HG03432 (cell line): ENCODE results near the gene DENND10.
"Not testable (repeated sequence)": the region's sequence is repeated elsewhere in the genome, so short reads cannot be mapped to it uniquely, and the experiment has no call there.

ENCODE experiments used
- ATAC-seq: cut with Tn5 transposase; IDR thresholded peaks from one replicate; pipeline ENCODE4 v1.9.1; 2021; ENCODE audit warnings: mild to moderate bottlenecking, moderate library complexity; ENCODE audit not compliant: unreplicated experiment

The DENND10 gene

DNA sequence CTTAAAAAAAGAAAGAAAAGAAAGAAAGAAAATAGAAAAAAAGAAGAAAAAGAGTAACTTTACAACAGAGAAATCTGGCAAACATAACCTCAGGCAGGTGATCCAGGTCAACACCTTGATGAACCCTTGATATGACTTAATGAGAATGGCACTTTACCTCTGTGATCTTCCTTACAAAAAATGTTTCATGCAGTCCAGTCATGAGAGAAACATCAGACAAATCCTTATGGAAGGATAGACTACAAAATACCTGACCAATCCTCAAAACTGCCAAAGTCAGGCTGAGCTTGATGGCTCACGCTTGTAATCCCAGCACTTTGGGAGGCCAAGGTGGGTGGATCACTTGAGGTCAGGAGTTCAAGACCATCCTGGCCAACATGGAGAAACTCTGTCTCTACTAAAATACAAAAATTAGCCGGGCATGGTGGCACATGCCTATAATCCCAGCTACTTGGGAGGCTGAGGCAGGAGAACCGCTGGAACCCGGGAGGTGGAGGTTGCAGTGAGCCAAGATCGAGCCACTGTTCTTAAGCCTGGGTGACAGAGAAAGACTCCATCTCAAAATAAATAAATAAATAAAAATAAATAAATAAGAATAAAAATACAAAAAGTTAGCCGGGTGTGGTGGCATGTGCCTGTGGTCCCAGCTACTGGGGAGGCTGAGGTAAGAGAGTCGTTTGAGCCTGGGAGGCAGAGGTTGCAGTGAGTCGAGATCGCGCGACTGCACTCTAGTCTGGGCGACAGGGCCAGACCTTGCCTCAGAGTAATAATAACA, 7.1 kb upstream of the DENND10 start:
- not testable (repeated sequence) for ATAC-seq

- no peak for ATAC-seq
Observed at GRCh38 chr10:119098576-119098975, 5.3 kb upstream of the DENND10 start.

DNA sequence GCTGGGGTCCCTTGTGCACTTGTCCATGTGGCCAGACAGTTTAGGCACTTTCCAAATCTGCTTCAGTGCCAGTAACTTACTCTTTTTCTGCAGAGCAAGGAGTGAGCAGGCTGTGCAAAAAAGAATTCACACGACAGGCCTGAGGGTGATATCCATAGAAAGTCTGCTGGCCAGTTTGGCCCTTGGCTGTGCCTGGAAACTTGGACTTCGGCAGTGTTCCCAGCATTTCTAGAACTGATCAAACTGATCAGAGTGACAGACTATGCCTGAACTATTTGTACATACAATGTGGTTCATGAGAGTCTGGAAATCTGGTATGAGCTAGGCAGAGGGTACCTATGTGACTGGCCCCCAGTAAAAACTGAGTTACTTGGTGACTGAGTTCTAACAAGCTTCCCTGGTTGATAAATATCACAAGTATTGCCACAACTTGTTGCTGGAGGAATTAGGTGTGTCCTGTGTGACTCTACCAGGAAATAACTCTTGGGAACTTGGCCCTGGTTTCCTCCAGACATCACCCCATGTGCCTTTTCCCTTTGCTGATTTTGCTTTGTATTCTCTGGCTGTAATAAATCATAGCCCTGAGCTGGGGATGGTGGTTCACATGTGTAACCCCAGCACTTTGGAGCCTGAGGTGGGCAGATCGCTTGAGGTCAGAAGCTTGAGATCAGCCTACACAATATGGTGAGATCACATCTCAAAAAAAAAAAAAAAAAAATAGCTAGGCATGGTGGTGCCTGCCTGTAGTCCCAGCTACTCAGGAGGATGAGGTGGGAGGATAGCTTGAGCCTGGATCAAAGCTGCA, 3.3 kb upstream of the DENND10 start:
- no peak for ATAC-seq

DNA sequence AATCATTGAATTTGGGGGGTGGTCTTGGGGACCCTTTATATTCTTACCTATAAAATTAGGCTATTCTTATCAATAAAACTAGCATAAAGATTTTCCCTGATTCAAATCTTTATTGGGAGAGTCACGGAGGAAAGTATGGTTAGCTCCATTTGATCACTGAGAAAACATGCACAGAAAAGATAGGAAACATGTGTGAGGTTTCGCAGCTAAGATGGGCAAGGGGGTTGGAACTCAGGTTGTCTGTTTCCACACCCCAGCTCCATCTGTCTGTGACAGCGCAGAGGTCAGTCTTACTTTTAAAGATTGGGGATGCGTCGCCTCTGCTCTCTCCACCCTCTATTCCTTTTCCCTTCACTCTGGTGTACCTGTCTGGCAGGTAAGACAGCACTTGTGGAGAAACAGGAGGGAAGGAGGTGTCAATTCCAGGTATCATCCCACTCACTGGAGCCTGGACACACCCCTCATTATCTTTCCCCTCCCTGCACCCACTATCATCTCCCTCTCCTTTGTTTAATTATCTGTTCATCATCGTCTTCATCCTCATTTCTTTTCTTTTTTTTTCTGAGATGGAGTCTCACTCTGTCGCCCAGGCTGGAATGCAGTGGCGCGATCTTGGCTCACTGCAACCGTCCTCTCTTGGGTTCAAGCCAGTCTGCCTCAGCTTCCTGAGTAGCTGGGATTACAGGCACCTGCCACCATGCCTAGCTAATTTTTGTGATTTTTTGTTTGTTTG, 2.4 kb upstream of the DENND10 start:
- ATAC-seq, result no peak

DNA sequence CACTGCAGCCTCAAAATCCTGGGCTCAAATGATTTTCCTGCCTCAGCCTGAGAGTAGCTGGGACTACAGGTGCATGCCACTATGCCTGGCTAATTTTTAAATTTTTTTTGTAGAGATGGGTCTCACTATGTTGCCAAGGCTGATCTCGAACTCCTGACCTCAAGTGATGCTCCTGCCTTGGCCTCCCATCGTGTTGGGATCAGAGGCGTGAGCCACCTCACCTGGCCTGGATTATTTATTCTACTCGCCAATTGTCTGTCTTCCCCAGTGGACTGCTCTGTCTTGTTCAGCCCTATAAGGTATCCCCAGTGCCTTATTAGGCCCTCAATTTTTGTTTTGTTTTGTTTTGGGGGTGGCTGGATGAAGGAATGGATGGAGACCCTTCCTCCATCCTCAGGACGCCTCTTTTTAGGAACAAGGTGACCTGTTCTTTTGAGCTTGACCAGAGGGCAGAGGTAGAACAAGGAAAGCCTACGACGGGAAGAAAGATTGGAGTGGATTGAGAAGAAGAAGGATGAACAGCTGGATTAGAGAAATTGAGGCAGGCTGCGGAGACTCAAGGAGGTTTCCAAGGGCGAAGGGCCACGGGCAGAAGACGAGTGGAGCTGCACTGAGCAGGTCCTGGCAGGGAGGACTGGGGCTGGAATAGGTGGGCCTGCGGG, 541 bp upstream of the DENND10 start:
- no peak for ATAC-seq

- ATAC-seq, result no peak
Observed at GRCh38 chr10:119104654-119105015, 722 bp downstream of the DENND10 start.

DNA sequence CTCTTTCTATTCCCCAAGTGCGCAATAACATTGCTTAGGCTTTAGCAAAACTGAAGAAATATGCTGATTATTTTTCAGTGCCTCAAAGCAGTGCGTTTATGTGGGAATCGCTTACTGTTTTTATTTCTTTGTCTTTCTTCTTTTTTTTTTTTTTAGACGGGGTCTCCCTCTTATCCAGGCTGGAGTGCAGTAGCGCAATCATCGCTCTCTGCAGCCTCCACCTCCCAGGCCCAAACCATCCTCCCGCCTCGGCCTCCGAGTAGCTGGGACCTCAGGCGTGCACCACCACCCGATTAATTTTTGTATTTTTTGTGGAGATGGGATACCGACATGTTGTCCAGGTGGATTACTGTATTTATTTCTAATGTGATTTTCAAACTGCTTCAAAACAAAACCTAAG, 1.2 kb downstream of the DENND10 start:
- ATAC-seq, result no peak

DNA sequence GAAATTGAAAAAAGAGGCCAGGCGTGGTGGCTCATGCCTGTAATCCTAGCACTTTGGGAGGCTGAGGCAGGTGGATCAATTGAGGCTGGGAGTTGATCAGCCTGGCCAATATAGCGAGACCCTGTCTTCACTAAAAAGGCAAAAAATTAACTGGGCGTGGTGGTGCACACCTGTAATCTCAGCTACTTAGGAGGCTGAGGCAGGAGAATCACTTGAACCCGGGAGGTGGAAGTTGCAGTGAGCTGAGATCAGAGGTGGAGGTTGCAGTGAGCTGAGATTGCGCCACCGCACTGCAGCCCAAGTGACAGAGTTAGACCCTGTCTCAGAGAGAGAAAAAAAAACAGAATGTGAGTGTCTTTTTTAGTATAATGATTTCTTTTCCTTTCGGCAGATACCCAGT, 2.0 kb downstream of the DENND10 start:
- not testable (repeated sequence) for ATAC-seq

- ATAC-seq, result not testable (repeated sequence)
Observed at GRCh38 chr10:119107106-119107505, 3.2 kb downstream of the DENND10 start.

DNA sequence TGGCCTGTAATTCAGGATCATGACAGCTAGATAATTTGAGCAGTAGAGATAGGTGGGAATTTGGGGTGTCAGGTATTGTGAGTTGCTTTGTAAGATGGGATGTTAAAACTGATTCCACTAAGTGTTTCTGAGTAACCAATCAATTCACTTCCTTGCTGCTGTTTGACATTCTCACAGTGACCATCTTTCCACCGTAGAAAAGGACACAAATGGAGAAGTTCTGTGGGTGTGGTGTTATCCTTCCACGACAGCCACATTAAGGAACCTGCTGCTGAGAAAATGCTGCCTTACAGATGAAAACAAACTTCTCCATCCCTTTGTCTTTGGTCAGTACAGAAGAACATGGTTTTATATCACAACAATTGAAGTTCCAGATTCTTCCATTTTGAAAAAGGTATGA, 3.9 kb downstream of the DENND10 start:
- not testable (repeated sequence) for ATAC-seq

GRCh38 chr10:119112056-119112455, 8.1 kb downstream of the DENND10 start:
- ATAC-seq, result no peak

DNA sequence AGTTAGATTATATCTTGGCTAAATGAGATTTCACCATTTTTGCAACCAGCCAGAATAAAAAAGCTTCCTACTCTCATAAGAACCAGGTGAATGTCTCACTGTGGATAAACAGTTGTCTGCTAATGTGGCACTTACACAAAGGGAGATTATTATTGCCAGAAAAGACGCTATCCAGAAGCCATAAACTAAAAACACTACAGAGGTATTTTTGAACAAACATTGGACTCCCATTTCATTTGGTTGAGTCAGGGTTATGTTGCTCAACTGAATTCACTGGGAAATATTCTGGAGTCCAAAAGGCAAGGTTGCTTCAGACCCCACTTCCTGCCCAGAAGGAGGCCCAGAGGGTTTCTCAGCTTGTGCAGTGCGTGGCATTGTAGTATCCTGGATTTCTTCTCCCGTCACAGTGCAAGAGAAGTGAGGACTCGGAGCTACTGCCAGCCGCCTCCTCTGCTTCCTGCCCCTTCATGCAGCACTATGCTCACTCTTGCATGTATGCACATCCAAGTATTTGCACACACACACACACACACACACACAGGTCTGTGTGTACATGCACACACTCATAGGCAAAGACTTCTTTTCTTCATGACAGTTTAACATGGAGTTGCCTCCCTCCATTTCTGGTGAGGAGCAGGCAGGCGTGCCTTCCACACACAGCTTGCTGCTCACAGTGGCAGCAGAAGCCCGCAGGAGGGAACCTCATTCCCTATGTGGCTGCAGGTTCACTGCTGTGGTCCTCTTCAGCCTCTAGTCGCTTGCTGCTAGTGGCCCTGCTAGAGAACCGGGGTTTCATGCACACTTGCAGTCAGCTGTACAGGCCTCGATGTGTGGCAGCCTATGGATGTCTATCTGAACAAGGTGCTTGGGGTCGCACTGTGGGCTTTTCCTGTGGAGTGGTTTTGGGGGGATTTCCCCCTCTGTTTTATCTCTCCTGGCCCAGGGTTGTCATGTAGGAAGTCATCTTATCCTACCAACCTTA, 10.1 kb downstream of the DENND10 start:
- no peak for ATAC-seq

GRCh38 chr10:119115926-119116325, 12.0 kb downstream of the DENND10 start:
- ATAC-seq, result no peak

DNA sequence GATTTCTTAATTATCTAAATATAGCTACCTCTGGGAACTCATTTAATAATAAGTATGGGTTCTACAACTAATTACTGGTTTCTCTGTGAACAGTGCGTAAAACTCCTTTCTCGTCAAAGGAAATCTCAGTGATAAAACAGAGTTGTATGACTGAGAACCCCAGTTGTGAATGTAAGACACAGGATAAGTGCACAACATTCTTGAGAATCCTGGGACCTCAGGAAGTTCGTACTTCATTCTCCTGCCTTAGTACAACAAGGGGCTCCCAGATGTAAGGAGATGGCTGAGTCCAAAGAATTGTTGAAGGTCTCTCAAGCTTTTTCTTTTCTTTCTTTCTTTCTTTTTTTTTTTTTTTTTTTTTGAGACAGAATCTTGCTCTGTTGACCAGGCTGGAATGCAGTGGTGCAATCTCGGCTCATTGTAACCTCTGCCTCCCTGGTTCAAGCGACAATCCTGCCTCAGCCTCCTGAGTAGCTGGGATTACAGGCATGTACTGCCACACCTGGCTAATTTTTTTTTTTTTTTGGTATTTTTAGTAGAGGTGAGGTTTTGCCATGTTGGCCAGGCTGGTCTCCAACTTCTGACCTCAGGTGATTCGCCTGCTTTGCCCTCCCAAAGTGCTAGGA, 12.5 kb downstream of the DENND10 start:
- ATAC-seq, result no peak

GRCh38 chr10:119118231-119118630, 14.3 kb downstream of the DENND10 start:
- no peak for ATAC-seq

GRCh38 chr10:119119400-119119799, 15.5 kb downstream of the DENND10 start:
- ATAC-seq, result no peak

- peak; percentile 92 for ATAC-seq
Observed at GRCh38 chr10:119120413-119120867, 16.5 kb downstream of the DENND10 start.

GRCh38 chr10:119120875-119121274, 17.0 kb downstream of the DENND10 start:
- ATAC-seq, result no peak

DNA sequence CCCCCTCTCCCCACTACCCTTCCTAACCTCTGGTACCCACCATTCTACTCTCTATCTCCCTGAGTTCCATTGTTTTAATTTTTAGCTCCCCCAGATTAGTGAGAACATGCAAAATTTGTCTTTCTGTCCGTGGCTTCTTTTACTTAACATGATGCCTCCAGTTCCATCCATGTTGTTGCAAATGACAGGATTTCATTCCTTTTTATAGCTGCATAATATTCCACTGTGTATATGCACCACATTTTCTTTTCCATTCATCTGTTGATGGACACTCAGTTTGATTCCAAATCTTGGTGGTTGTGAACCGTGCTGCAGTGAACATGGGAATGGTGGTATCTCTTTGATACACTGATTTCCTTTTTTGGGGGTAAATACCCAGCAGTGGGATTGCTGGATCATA, 22.0 kb downstream of the DENND10 start:
- ATAC-seq, result no peak
